Gastroesophageal sphincter (tissue), 4 donors: ENCODE data around the gene SLC39A3. TPM values are rescaled to one million over a fixed set of nuclear protein-coding genes. Genes with fewer than 3 reads are reported as not detected.

Experiments
- ATAC-seq: fragments of 150-250 bp; one replicate; pipeline ENCODE4 v1.9.1; 2016; ENCODE audit warnings: mild to moderate bottlenecking, moderate library complexity
- H3K27ac ChIP-seq, 4 donors: fragments of 200-600 bp; sonication (generic) in 3 of 4; 1 replicate in 3 of 4; 2 replicates in 1 of 4; pipeline ENCODE4 v1.5.1; 2016 to 2019
- H3K27me3 ChIP-seq: fragments of 200-600 bp; sonication (generic); one replicate; pipeline ENCODE4 v1.5.1; 2019
- H3K36me3 ChIP-seq, 2 donors: fragments of 200-600 bp; sonication (generic); one replicate each; pipeline ENCODE4 v1.5.1; 2019; ENCODE audit warnings: control low read depth in 1 of 2
- H3K4me1 ChIP-seq, 3 donors: fragments of 200-600 bp; sonication (generic); 1 replicate in 2 of 3; 2 replicates in 1 of 3; pipeline ENCODE4 v1.5.1; 2016 to 2019; ENCODE audit warnings: control low read depth in 2 of 3
- H3K4me3 ChIP-seq, 2 donors: fragments of 200-600 bp; sonication (generic); one replicate each; pipeline ENCODE4 v1.5.1; 2019; ENCODE audit warnings: mild to moderate bottlenecking in 1 of 2, moderate library complexity in 1 of 2
- H3K9me3 ChIP-seq, 3 donors: fragments of 200-600 bp; sonication (generic); one replicate each; pipeline ENCODE4 v1.5.1; 2017 to 2019; ENCODE audit warnings: control low read depth in 2 of 3
- CTCF ChIP-seq, 4 experiments: fragments of 200-600 bp in 2 of 4; fragments of 450-650 bp in 2 of 4; sonication (generic) in 1 of 4; IDR thresholded peaks; one replicate each; pipeline ENCODE4 v1.5.1; 2017 to 2019; ENCODE audit warnings: antibody characterized with exemption in 4 of 4, mild to moderate bottlenecking in 2 of 4, moderate library complexity in 2 of 4
- EP300 ChIP-seq: sonication (generic); formaldehyde crosslinking; IDR thresholded peaks from one replicate; pipeline ENCODE4 v1.6.1; 2017; ENCODE audit warnings: antibody characterized with exemption, mild to moderate bottlenecking
- POLR2A ChIP-seq, 2 donors: fragments of 450-650 bp; IDR thresholded peaks; one replicate each; pipeline ENCODE4 v1.6.1; 2017; ENCODE audit warnings: antibody characterized with exemption in 2 of 2, mild to moderate bottlenecking in 2 of 2, moderate library complexity in 1 of 2
- POLR2AphosphoS5 ChIP-seq: sonication (generic); formaldehyde crosslinking; IDR thresholded peaks from one replicate; pipeline ENCODE4 v1.6.1; 2017; ENCODE audit warnings: antibody characterized with exemption
- WGBS, 2 donors: methylation state at CpG; one replicate each; pipeline ENCODE4 v1.1.5; 2018; ENCODE audit warnings: low coverage in 1 of 2; 5-methylcytosine and 5-hydroxymethylcytosine counted together
- total RNA-seq, 4 donors: library from RNA; depleted of rRNA; stranded (reverse); fragments of >200 nt; gene quantifications; one replicate each; pipeline ENCODE4 v1.1.0, GENCODE V29; 2016

Gene SLC39A3
- total RNA-seq, 4 donors from 2014 or later: 26.3 to 42.7 (median 30.7) TPM

GRCh38 chr19:2763687-2764086 is 23.9 kb upstream of the SLC39A3 start:
- TF ChIP-seq POLR2A (IDR thresholded peaks at IDR 0.05) (no peak), EP300 (no peak), POLR2AphosphoS5 (no peak), CTCF (IDR thresholded peaks at IDR 0.05) (no peak)
- no peak for ATAC-seq
- H3K4me1 ChIP-seq: peaks cover 0 to 5% (median 0%) of the 10 kb centered on the region in 3 donors
- H3K27me3 ChIP-seq: no peaks in the 10 kb centered on the region
- H3K4me3 ChIP-seq: no peak overlapping the region
- H3K27ac ChIP-seq: no peak overlapping the region
- H3K36me3 ChIP-seq: peaks cover 0 to 100% of the 10 kb centered on the region in 2 donors
- no peaks in the 10 kb centered on the region for H3K9me3 ChIP-seq
- 87% methylated on average over 3 of the region's 12 CpGs; no CpG with 5 or more reads in 1 of the 2 donors for WGBS, 2 donors

GRCh38 chr19:2762783-2763496 is 23.1 kb upstream of the SLC39A3 start:
- Histone ChIP-seq H3K9me3 (no peaks in the 10 kb centered on the region), H3K4me3 (no peak overlapping the region), H3K4me1 (no peaks in the 10 kb centered on the region), H3K27me3 (no peaks in the 10 kb centered on the region), H3K36me3 (peaks cover 0 to 100% of the 10 kb centered on the region in 2 donors), H3K27ac (no peak overlapping the region)
- TF ChIP-seq POLR2AphosphoS5 (no peak), CTCF (IDR thresholded peaks at IDR 0.05) (no peak), POLR2A (IDR thresholded peaks at IDR 0.05) (no peak), EP300 (no peak)
- 81% methylated on average over 3 of the region's 23 CpGs; no CpG with 5 or more reads in 1 of the 2 donors for WGBS, 2 donors
- no peak for ATAC-seq

GRCh38 chr19:2761876-2762782 is 22.3 kb upstream of the SLC39A3 start:
- TF ChIP-seq POLR2A (IDR thresholded peaks at IDR 0.05) (no peak), CTCF (IDR thresholded peaks at IDR 0.05) (no peak), EP300 (no peak)
- no peak for ATAC-seq
- no peak overlapping the region for H3K27ac ChIP-seq
- H3K4me3 ChIP-seq: no peak overlapping the region
- no peaks in the 10 kb centered on the region for H3K4me1 ChIP-seq
- WGBS, 2 donors: 84% methylated on average over 5 of the region's 43 CpGs; no CpG with 5 or more reads in 1 of the 2 donors
- H3K27me3 ChIP-seq: no peaks in the 10 kb centered on the region
- no peaks in the 10 kb centered on the region for H3K9me3 ChIP-seq
- H3K36me3 ChIP-seq: peaks cover 0 to 100% of the 10 kb centered on the region in 2 donors

- TF ChIP-seq POLR2A (IDR thresholded peaks at IDR 0.05) (no peak), POLR2AphosphoS5 (no peak)
- no peaks in the 10 kb centered on the region for H3K9me3 ChIP-seq
- no peak overlapping the region for H3K4me3 ChIP-seq
- peaks cover 0 to 100% of the 10 kb centered on the region in 2 donors for H3K36me3 ChIP-seq
- 72% methylated on average over 2 of the region's 16 CpGs; no CpG with 5 or more reads in 1 of the 2 donors for WGBS, 2 donors
- no peaks in the 10 kb centered on the region for H3K4me1 ChIP-seq
- no peak for ATAC-seq
- H3K27me3 ChIP-seq: no peaks in the 10 kb centered on the region
- H3K27ac ChIP-seq: no peak overlapping the region
Observed at GRCh38 chr19:2761309-2761677, 21.5 kb upstream of the SLC39A3 start.

- Histone ChIP-seq H3K36me3 (peaks cover 0 to 100% of the 10 kb centered on the region in 2 donors), H3K27me3 (no peaks in the 10 kb centered on the region), H3K9me3 (no peaks in the 10 kb centered on the region), H3K4me1 (no peaks in the 10 kb centered on the region), H3K4me3 (no peak overlapping the region), H3K27ac (no peak overlapping the region)
- no peak for ATAC-seq
- TF ChIP-seq EP300: no peak
- no peak for TF ChIP-seq CTCF (IDR thresholded peaks at IDR 0.05)
- 84 to 100% methylated on average over 2 to 3 of the region's 7 CpGs for WGBS, 2 donors
Observed at GRCh38 chr19:2759965-2760364, 20.1 kb upstream of the SLC39A3 start.
